SK-N-SH treated with all-trans-retinoic acid at 6 μM for 48 hours (cell line): ENCODE measurements around the gene CHST6.

Experiments used
- ATAC-seq: fragments of 200-7000 bp; cut with Tn5 transposase; 3 replicates; pipeline ENCODE4 v1.9.1; 2020; ENCODE audit warnings: mild to moderate bottlenecking, moderate library complexity
- ARNTL ChIP-seq: fragments of 450-650 bp; formaldehyde crosslinking; IDR thresholded peaks from 2 replicates; pipeline ENCODE4 v1.5.0; 2020; ENCODE audit warnings: low read depth, mild to moderate bottlenecking, moderate library complexity, borderline replicate concordance
- BACH2 ChIP-seq: fragments of 250-450 bp; sonication (Bioruptor Pico); IDR thresholded peaks from 2 replicates; pipeline ENCODE4 v1.9.0; 2021; ENCODE audit warnings: mild to moderate bottlenecking, borderline replicate concordance
- ESRRG ChIP-seq: fragments of 250-450 bp; sonication (Bioruptor Pico); IDR thresholded peaks from 2 replicates; pipeline ENCODE4 v1.6.1; 2021; ENCODE audit warnings: mild to moderate bottlenecking
- GLIS3 ChIP-seq: fragments of 250-450 bp; sonication (Bioruptor Pico); IDR thresholded peaks from 2 replicates; pipeline ENCODE4 v1.5.0; 2020; ENCODE audit warnings: mild to moderate bottlenecking, moderate library complexity
- ISL1 ChIP-seq: fragments of 250-450 bp; sonication (Bioruptor Pico); IDR thresholded peaks from 2 replicates; pipeline ENCODE4 v2.1.2; 2022; ENCODE audit warnings: mild to moderate bottlenecking, moderate library complexity
- OSR1 ChIP-seq: fragments of 250-450 bp; sonication (Bioruptor Pico); IDR thresholded peaks from 2 replicates; pipeline ENCODE4 v1.8.0; 2022; ENCODE audit warnings: moderate library complexity, mild to moderate bottlenecking, inconsistent platforms
- PPARA ChIP-seq: fragments of 250-450 bp; sonication (Bioruptor Pico); IDR thresholded peaks from 2 replicates; pipeline ENCODE4 v1.5.0; 2020; ENCODE audit warnings: mild to moderate bottlenecking, borderline replicate concordance
- RARB ChIP-seq: fragments of 250-450 bp; sonication (Bioruptor Pico); IDR thresholded peaks from 2 replicates; pipeline ENCODE4 v1.8.0; 2021; ENCODE audit warnings: mild to moderate bottlenecking, moderate library complexity
- TCF4 ChIP-seq: fragments of 250-450 bp; sonication (Bioruptor Pico); IDR thresholded peaks from 2 replicates; pipeline ENCODE4 v1.8.0; 2021; ENCODE audit warnings: mild to moderate bottlenecking, moderate library complexity, borderline replicate concordance
- TOX ChIP-seq: fragments of 250-450 bp; sonication (Bioruptor Pico); IDR thresholded peaks from 2 replicates; pipeline ENCODE4 v1.8.0; 2021; ENCODE audit warnings: mild to moderate bottlenecking, moderate library complexity, borderline replicate concordance
- ZC3H10 ChIP-seq: fragments of 250-450 bp; sonication (Bioruptor Pico); IDR thresholded peaks from 2 replicates; pipeline ENCODE4 v1.5.1; 2021; ENCODE audit warnings: mild to moderate bottlenecking, moderate library complexity
- ZFP30 ChIP-seq: fragments of 450-650 bp; formaldehyde crosslinking; IDR thresholded peaks from 2 replicates; pipeline ENCODE4 v1.5.0; 2022; ENCODE audit warnings: mild to moderate bottlenecking, moderate library complexity
- ZNF565 ChIP-seq: fragments of 450-650 bp; formaldehyde crosslinking; conservative IDR thresholded peaks from 2 replicates; pipeline ENCODE4 v1.5.0; 2020; ENCODE audit warnings: low read depth, mild to moderate bottlenecking, moderate library complexity
- ZNF70 ChIP-seq: fragments of 450-650 bp; formaldehyde crosslinking; IDR thresholded peaks from 2 replicates; pipeline ENCODE4 v1.5.0; 2020; ENCODE audit warnings: mild to moderate bottlenecking, moderate library complexity
- TF ChIP-seq, protein P1 (sequence below): fragments of 250-450 bp; sonication (Bioruptor Pico); IDR thresholded peaks from 2 replicates; pipeline ENCODE4 v1.5.1; 2020; ENCODE audit warnings: low read depth, mild to moderate bottlenecking, moderate library complexity
- TF ChIP-seq, protein P2 (sequence below): fragments of 250-450 bp; sonication (Bioruptor Pico); IDR thresholded peaks from 2 replicates; pipeline ENCODE4 v1.5.0; 2020; ENCODE audit warnings: mild to moderate bottlenecking, moderate library complexity
- TF ChIP-seq, protein P3 (sequence below): fragments of 250-450 bp; sonication (Bioruptor Pico); IDR thresholded peaks from 2 replicates; pipeline ENCODE4 v1.8.0; 2020; ENCODE audit warnings: mild to moderate bottlenecking, moderate library complexity, borderline replicate concordance
- TF ChIP-seq, protein P4 (sequence below): fragments of 250-450 bp; sonication (Bioruptor Pico); IDR thresholded peaks from 2 replicates; pipeline ENCODE4 v1.8.0; 2021; ENCODE audit warnings: low read depth, mild to moderate bottlenecking, moderate library complexity, borderline replicate concordance
- TF ChIP-seq, protein P5 (sequence below): fragments of 250-450 bp; sonication (Bioruptor Pico); IDR thresholded peaks from 2 replicates; pipeline ENCODE4 v1.5.1; 2021; ENCODE audit warnings: mild to moderate bottlenecking, moderate library complexity

Gene CHST6

DNA sequence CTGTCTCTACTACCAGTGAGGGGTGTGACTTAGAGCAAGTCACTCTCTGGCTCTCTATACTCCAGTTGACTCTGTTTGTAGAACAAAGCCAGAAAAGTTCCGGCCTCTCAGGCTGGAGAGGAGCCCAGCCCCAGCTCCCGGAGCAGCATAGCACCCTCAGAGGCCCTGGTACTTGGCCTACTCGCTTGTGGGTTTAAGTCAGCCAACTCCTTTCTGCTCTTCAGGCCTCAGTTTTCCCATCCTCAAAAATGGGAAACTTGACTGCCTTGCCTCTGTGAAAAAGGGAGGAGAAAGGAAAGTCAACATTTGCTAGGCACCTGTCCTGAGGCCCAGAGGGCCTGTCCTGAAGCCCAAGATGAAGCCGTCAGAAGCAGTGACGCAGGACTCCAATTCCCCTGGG lies 1.1 kb downstream of the CHST6 start:
- no peak for ATAC-seq
- TF ChIP-seq ZNF70 (CRISPR knock-in tag) (no peak), ZNF565 (CRISPR knock-in tag) (no peak), ARNTL (CRISPR knock-in tag) (no peak), RARB (CRISPR knock-in tag) (no peak)

DNA sequence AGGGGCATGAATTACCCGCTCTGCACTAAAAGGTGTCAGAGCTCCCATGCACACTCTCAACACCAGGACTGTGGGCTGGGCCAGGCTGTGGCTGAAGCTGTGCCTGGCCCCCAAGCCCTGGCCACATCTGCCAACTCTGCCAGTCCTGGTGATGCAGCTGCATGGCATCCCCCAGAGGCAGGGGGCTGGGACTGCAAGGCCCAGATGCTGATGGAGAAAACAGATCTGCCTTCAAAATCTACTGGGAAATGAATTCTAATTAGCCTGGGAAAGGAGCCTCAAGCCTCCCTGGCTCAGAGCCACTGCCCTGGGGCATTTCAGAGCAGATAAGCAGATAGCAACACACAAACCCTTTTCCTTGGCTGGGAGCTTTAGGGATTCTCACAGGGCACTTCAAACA lies 3.4 kb downstream of the CHST6 start:
- peak; percentile 85 for ATAC-seq
- no peak for TF ChIP-seq PPARA (CRISPR knock-in tag)
- peak; percentile 38; the same call in 1 of the 2 replicates for TF ChIP-seq ISL1
- TF ChIP-seq, protein P1, sequence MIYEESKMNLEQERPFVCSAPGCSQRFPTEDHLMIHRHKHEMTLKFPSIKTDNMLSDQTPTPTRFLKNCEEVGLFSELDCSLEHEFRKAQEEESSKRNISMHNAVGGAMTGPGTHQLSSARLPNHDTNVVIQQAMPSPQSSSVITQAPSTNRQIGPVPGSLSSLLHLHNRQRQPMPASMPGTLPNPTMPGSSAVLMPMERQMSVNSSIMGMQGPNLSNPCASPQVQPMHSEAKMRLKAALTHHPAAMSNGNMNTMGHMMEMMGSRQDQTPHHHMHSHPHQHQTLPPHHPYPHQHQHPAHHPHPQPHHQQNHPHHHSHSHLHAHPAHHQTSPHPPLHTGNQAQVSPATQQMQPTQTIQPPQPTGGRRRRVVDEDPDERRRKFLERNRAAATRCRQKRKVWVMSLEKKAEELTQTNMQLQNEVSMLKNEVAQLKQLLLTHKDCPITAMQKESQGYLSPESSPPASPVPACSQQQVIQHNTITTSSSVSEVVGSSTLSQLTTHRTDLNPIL (CRISPR knock-in tag), result no peak
- TF ChIP-seq, protein P2, sequence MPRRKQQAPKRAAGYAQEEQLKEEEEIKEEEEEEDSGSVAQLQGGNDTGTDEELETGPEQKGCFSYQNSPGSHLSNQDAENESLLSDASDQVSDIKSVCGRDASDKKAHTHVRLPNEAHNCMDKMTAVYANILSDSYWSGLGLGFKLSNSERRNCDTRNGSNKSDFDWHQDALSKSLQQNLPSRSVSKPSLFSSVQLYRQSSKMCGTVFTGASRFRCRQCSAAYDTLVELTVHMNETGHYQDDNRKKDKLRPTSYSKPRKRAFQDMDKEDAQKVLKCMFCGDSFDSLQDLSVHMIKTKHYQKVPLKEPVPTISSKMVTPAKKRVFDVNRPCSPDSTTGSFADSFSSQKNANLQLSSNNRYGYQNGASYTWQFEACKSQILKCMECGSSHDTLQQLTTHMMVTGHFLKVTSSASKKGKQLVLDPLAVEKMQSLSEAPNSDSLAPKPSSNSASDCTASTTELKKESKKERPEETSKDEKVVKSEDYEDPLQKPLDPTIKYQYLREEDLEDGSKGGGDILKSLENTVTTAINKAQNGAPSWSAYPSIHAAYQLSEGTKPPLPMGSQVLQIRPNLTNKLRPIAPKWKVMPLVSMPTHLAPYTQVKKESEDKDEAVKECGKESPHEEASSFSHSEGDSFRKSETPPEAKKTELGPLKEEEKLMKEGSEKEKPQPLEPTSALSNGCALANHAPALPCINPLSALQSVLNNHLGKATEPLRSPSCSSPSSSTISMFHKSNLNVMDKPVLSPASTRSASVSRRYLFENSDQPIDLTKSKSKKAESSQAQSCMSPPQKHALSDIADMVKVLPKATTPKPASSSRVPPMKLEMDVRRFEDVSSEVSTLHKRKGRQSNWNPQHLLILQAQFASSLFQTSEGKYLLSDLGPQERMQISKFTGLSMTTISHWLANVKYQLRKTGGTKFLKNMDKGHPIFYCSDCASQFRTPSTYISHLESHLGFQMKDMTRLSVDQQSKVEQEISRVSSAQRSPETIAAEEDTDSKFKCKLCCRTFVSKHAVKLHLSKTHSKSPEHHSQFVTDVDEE (CRISPR knock-in tag), result 0 out of 2 replicates have a peak, but pooled peaks have one; percentile 46
- peak; percentile 40; the same call in 1 of the 2 replicates for TF ChIP-seq TCF4
- no peak for TF ChIP-seq ARNTL (CRISPR knock-in tag)
- TF ChIP-seq, protein P3, sequence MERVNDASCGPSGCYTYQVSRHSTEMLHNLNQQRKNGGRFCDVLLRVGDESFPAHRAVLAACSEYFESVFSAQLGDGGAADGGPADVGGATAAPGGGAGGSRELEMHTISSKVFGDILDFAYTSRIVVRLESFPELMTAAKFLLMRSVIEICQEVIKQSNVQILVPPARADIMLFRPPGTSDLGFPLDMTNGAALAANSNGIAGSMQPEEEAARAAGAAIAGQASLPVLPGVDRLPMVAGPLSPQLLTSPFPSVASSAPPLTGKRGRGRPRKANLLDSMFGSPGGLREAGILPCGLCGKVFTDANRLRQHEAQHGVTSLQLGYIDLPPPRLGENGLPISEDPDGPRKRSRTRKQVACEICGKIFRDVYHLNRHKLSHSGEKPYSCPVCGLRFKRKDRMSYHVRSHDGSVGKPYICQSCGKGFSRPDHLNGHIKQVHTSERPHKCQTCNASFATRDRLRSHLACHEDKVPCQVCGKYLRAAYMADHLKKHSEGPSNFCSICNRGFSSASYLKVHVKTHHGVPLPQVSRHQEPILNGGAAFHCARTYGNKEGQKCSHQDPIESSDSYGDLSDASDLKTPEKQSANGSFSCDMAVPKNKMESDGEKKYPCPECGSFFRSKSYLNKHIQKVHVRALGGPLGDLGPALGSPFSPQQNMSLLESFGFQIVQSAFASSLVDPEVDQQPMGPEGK (CRISPR knock-in tag), result no peak
- TF ChIP-seq ZC3H10 (CRISPR knock-in tag), result no peak
- no peak for TF ChIP-seq GLIS3 (CRISPR knock-in tag)

DNA sequence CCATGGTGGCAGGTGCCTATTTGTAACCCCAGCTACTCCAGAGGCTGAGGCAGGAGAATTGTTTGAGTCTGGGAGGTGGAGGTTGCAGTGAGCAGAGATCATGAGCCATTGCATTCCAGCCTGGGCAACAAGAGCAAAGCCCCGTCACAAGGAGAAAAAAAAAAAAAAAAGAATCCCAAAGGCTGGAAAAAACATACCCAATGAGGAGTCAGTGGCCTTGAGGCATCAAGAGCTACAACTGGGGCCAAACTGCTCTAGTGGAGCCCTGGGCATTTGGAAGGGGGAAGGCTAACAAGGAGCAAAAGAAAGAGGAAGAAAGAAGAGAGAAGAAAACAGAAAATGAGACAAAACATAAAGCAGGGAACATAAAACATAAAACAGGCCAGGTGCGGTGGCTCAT lies 6.9 kb downstream of the CHST6 start:
- ATAC-seq, result no peak
- TF ChIP-seq ARNTL (CRISPR knock-in tag) (no peak), ESRRG (no peak)

DNA sequence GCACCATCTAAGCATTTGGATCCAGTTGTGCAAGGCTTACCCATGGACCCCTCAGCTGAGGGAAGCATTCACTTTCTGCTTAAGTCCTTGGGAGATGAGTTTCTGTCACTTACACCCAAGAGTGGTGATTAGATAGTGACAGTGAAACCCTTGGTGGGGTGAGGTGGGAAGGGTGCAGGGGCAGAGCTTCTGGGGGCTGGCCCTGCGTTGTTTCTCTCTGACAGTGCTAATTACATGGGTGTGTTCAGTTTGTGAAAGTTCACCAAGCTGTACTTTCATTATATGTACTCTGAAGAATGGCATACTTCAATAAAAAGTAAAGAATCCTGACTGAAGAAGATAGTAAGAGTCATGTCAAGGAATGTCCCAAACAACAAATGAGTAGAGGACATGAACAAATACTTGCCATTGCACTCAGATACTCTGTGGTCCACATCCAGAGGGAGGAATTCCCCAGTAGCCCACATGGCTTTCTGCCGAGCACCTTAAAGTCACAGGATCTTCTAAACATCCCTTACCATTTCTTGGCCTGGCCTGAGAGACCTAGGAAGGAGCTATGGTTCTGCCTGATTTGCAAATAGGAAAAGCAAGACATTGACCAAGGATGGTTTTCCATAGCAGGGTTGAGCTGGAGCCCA lies 8.4 kb downstream of the CHST6 start:
- TF ChIP-seq ZFP30 (no peak), PPARA (CRISPR knock-in tag) (no peak), ZNF70 (CRISPR knock-in tag) (no peak), ESRRG (no peak)
- TF ChIP-seq, protein P4, sequence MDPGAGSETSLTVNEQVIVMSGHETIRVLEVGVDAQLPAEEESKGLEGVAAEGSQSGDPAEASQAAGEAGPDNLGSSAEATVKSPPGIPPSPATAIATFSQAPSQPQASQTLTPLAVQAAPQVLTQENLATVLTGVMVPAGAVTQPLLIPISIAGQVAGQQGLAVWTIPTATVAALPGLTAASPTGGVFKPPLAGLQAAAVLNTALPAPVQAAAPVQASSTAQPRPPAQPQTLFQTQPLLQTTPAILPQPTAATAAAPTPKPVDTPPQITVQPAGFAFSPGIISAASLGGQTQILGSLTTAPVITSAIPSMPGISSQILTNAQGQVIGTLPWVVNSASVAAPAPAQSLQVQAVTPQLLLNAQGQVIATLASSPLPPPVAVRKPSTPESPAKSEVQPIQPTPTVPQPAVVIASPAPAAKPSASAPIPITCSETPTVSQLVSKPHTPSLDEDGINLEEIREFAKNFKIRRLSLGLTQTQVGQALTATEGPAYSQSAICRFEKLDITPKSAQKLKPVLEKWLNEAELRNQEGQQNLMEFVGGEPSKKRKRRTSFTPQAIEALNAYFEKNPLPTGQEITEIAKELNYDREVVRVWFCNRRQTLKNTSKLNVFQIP (CRISPR knock-in tag), result no peak
- no peak for ATAC-seq

DNA sequence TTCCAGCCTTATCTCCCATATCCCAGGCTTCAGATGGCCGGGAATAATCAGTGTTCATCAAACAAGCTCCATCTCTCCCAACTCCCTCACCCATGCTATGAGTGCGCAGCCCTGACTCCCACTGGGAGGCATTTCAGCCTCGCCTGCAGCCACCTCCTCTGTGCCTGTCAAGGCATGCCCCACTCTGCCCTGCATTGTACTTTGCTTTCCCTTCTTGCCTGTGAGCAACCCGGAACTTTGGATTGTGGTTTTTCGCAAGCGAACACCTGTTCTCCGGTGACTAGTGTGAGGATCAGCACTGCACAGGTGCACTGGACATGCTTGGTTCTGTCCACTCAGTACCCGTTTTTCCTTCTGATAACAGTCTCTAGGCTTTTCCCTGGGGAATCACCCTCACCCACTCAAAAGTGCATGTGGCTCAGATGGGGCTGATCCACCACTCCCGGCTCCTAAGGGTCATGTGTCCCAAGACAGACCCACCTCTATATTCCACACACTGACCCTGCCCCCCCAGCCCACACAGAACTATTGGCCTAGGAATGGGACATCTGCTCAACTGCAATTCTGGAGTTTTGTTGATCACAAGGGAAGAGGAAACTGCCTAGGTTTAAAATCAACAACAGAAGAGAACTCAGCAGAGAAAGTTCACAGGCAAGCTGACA lies 9.1 kb downstream of the CHST6 start:
- no peak for ATAC-seq
- TF ChIP-seq, protein P3 (CRISPR knock-in tag), result no peak
- TF ChIP-seq TCF4 (no peak), BACH2 (CRISPR knock-in tag) (no peak), OSR1 (CRISPR knock-in tag) (no peak), TOX (no peak), ISL1 (no peak), ZNF565 (CRISPR knock-in tag) (no peak), ZC3H10 (CRISPR knock-in tag) (no peak), ZNF70 (CRISPR knock-in tag) (no peak)
- TF ChIP-seq, protein P4 (CRISPR knock-in tag), result no peak
- TF ChIP-seq, protein P5, sequence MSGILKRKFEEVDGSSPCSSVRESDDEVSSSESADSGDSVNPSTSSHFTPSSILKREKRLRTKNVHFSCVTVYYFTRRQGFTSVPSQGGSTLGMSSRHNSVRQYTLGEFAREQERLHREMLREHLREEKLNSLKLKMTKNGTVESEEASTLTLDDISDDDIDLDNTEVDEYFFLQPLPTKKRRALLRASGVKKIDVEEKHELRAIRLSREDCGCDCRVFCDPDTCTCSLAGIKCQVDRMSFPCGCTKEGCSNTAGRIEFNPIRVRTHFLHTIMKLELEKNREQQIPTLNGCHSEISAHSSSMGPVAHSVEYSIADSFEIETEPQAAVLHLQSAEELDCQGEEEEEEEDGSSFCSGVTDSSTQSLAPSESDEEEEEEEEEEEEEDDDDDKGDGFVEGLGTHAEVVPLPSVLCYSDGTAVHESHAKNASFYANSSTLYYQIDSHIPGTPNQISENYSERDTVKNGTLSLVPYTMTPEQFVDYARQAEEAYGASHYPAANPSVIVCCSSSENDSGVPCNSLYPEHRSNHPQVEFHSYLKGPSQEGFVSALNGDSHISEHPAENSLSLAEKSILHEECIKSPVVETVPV (CRISPR knock-in tag), result no peak
